ENCODE measurements around the gene CHI3L1.

DNA sequence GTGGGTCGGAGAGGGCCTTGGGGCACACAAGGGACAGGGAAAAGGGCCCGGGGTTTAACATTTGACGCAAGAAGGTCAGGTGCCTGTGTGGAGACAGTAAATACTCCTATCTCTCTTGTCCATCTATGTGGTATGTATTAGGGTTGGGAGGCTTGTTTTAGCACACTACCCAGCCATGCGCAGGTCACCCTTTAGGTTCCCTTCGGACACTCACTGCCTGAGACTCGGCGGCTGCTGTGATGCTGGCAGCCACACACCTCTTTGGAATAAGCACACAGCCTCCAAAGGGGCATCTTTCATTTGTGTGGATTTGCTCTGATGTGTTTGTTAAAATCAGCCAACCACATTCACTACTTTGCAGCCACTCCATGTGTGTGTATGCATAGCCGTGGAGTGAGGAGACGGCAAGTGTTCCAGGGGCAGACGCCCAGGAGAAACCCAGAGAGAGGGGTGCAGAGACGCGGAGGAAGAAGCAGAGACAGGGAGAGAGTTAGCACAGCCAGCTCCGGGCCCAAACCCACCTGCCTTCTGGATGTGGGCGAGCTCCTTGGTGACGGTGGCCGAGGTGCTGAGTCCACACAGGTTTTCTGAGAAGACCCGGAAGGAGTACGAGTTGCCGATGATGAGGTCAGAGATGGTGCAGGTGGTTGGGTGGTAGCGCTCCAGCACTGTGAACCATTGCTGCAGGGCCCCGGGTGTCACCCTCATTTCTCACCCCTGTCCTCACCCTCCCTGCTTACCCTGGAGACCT is 16.6 kb downstream of the CHI3L1 start:
- TF ChIP-seq, protein P1, sequence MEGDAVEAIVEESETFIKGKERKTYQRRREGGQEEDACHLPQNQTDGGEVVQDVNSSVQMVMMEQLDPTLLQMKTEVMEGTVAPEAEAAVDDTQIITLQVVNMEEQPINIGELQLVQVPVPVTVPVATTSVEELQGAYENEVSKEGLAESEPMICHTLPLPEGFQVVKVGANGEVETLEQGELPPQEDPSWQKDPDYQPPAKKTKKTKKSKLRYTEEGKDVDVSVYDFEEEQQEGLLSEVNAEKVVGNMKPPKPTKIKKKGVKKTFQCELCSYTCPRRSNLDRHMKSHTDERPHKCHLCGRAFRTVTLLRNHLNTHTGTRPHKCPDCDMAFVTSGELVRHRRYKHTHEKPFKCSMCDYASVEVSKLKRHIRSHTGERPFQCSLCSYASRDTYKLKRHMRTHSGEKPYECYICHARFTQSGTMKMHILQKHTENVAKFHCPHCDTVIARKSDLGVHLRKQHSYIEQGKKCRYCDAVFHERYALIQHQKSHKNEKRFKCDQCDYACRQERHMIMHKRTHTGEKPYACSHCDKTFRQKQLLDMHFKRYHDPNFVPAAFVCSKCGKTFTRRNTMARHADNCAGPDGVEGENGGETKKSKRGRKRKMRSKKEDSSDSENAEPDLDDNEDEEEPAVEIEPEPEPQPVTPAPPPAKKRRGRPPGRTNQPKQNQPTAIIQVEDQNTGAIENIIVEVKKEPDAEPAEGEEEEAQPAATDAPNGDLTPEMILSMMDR (IDR thresholded peaks at IDR 0.05): no peak
- no peak for TF ChIP-seq POLR2A (IDR thresholded peaks at IDR 0.05)
